Activated T-helper 17 cell treated with anti-CD3 and anti-CD28 coated beads, Interleukin-2, amount 50 U/mL, for 72 hours (primary cell): ENCODE measurements around the gene TMEM43. TPM values are rescaled to one million over a fixed set of nuclear protein-coding genes. Genes with fewer than 3 reads are reported as not detected.

Experiments
- ATAC-seq: fragments of 150-1000 bp; cut with Tn5 transposase; replicated peaks from 2 replicates; pipeline ENCODE4 v1.10.0; 2021; ENCODE audit warnings: mild to moderate bottlenecking, moderate library complexity
- H3K27ac Mint-ChIP-seq: one replicate; pipeline ENCODE4 v1.8.0; 2022; ENCODE audit warnings: mixed read lengths
- H3K27me3 Mint-ChIP-seq: one replicate; pipeline ENCODE4 v1.8.0; 2022; ENCODE audit warnings: mixed read lengths
- H3K36me3 Mint-ChIP-seq: one replicate; pipeline ENCODE4 v1.8.0; 2022; ENCODE audit warnings: low read depth, mild to moderate bottlenecking, mixed read lengths
- H3K4me1 Mint-ChIP-seq: one replicate; pipeline ENCODE4 v1.8.0; 2022; ENCODE audit warnings: mixed read lengths
- H3K4me3 Mint-ChIP-seq: one replicate; pipeline ENCODE4 v1.8.0; 2022; ENCODE audit warnings: mild to moderate bottlenecking, mixed read lengths
- H3K9me3 Mint-ChIP-seq: one replicate; pipeline ENCODE4 v1.8.0; 2022; ENCODE audit warnings: mixed read lengths
- total RNA-seq, 2 donors: library from RNA; stranded (reverse); gene quantifications; one replicate each; pipeline ENCODE4 v1.2.3, GENCODE V29; 2022

The TMEM43 gene
- total RNA-seq, 2 donors from 2014 or later, result 42.1 to 44.5 TPM

DNA sequence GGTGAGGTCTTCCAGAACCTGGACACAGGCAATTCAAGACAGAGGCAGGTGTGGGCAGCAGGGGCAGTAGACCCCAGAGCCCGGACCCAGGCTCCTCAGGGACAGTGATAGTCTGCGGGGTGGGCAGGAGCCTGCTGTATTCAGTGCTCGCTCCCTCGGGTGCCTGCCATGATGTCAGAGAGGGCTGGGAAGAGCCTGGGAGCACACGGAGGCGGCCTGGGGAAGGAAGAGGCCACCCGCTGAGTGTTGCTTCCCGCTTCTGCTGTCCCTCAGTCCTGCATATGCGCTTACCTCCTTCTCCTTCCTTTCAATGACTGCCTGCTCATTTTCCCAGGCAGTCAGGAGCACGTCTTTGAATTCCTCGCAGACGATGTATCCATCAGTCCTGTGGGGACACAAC is 22.8 kb downstream of the TMEM43 start:
- peak overlapping the region; percentile 96 for H3K27ac Mint-ChIP-seq
- H3K27me3 Mint-ChIP-seq, result no peaks in the 10 kb centered on the region
- peaks cover 52% of the 10 kb centered on the region for H3K36me3 Mint-ChIP-seq
- no peaks in the 10 kb centered on the region for H3K9me3 Mint-ChIP-seq
- H3K4me1 Mint-ChIP-seq, result peaks cover 25% of the 10 kb centered on the region
- ATAC-seq, result no peak
- H3K4me3 Mint-ChIP-seq, result no peak overlapping the region

DNA sequence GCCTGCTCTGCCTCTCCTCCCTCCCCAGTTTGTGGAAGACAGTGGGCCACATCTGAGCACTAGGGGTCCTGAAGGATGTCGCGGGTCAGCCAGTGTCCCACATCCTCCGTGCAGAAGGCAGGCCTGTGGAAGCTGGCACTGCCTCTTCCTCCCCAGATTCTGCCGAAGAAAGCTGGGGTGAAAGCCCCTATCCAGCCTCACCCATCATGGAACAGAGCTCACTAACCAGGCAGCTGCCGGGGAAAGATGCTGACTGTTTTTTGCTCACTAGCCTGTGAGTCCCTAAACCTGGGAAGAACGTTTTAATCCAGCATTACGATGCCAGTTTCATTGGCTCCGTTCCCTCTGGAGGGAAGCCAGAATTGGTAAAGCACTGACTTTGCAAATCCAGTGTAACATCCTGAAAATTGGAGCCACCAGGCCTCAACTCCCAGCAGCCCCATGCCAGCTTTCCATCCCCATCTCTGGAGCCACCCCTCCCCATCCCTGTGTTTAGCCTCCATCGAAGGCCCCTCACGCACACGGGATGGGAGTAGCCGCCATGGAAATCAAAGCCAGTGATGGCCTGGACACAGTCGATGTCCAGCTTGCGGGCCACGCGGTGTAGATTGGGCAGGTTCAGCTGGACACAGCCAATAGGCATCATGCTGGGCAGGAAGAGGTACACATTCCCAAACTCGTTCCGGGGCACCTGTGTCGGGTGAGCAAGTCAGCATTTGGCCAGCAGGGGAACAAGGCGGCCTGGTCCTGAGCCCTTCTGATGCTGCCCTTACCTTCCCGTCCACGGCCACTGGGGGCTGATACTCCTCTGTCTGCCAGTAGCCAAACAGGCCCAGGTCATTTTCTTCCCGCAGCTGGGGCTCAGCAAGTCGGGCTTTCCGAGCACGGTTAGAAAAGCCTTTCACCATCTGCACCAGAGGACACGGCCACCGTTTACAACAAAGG is 23.5 kb downstream of the TMEM43 start:
- H3K4me1 Mint-ChIP-seq, result peaks cover 20% of the 10 kb centered on the region
- no peaks in the 10 kb centered on the region for H3K27me3 Mint-ChIP-seq
- H3K9me3 Mint-ChIP-seq, result no peaks in the 10 kb centered on the region
- peak overlapping the region; percentile 96 for H3K27ac Mint-ChIP-seq
- ATAC-seq, result no peak
- H3K4me3 Mint-ChIP-seq, result no peak overlapping the region
- H3K36me3 Mint-ChIP-seq, result peaks cover 59% of the 10 kb centered on the region

DNA sequence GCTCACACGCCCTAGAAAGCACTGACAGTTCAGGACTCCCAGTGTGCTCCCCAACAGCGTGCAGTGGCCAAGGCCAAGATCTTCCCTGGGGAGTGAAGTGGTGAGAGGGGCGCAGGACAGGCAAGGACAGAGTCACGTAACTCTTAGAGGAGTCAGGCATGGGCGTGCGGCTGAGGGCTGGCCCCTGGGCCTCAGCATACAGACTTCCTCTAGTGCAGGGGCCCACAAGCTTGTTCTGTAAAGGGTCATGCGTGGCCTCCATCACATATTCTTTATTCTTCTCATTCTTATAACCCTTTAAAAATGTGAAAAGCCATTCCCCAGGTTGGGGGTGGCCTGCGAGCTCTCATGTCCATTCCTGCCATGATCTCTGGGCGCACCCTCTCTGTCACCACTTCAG is 25.2 kb downstream of the TMEM43 start:
- no peak overlapping the region for H3K4me3 Mint-ChIP-seq
- peaks cover 66% of the 10 kb centered on the region for H3K36me3 Mint-ChIP-seq
- H3K27me3 Mint-ChIP-seq, result no peaks in the 10 kb centered on the region
- ATAC-seq, result no peak
- H3K9me3 Mint-ChIP-seq, result no peaks in the 10 kb centered on the region
- peak overlapping the region; percentile 61 for H3K27ac Mint-ChIP-seq
- H3K4me1 Mint-ChIP-seq, result peaks cover 8% of the 10 kb centered on the region

DNA sequence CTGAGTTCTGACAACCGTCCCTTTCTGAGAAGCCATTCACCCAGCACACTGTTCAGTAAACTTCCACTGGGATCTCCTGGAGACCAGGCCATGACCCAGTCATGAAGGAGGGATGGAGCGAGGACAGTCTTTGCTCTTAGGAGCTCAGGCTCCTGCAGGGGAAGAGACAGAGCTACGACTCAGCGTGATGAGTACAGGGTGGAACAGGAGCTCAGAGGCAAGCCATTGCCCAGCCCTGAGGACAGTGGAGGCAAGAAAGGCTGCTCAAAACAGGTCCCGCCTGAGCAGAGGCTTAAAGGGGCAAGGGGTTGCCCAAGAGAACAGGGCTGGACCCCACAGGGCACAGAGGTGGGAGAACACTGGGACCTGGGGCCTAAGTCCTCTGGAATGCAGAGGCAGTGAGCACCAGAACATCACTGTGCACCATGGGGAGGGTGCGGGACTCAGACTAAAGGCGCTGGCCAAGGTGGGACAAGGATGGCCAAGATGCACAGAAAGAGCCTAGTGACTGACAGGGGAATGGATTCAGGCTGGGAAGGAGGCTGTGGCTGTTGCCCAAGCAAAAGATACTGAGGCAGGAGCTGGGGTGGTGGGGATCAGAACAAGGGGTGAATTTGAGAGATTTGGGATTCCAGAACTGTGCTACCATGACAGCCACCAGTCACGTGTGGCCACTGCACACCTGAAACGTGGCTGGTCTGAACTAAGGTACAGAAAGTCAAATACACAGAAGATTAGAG is 25.8 kb downstream of the TMEM43 start:
- no peak for ATAC-seq
- H3K9me3 Mint-ChIP-seq, result no peaks in the 10 kb centered on the region
- H3K27ac Mint-ChIP-seq, result peak overlapping the region; percentile 54
- peaks cover 68% of the 10 kb centered on the region for H3K36me3 Mint-ChIP-seq
- H3K4me3 Mint-ChIP-seq, result no peak overlapping the region
- peaks cover 4% of the 10 kb centered on the region for H3K4me1 Mint-ChIP-seq
- no peaks in the 10 kb centered on the region for H3K27me3 Mint-ChIP-seq

DNA sequence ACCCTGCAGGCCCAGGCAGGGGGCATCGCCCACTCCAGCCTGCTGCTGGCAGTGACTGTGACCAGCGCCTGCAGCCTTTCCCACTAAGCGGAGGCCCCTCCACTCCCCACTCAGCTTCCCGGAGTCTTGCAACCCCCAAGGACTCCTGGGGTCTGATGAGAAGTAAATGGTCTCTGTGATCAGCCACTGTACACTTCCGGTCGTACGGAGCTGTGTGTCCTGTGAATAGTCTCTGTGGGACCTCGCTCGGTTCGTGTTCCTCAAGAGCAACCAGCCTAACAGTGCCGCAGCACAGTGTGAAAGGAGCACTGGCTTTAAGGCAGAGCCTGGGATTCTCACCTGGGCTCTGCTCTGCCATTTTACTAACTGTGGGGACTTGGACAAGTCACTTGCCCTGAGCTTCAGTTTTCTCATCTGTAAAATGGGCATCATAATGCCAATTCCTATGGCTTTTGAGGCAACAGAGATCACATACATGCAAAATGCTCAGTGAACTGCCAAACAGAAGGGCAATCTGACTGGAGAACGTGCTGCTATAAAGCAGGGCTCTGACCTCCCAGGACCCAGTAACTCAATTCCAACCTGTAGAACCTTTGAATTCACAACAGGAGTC is 26.7 kb downstream of the TMEM43 start:
- Mint-ChIP-seq H3K4me1 (peaks cover 5% of the 10 kb centered on the region), H3K27me3 (no peaks in the 10 kb centered on the region), H3K4me3 (no peak overlapping the region), H3K9me3 (no peaks in the 10 kb centered on the region), H3K27ac (no peak overlapping the region), H3K36me3 (peaks cover 69% of the 10 kb centered on the region)
- ATAC-seq, result no peak

DNA sequence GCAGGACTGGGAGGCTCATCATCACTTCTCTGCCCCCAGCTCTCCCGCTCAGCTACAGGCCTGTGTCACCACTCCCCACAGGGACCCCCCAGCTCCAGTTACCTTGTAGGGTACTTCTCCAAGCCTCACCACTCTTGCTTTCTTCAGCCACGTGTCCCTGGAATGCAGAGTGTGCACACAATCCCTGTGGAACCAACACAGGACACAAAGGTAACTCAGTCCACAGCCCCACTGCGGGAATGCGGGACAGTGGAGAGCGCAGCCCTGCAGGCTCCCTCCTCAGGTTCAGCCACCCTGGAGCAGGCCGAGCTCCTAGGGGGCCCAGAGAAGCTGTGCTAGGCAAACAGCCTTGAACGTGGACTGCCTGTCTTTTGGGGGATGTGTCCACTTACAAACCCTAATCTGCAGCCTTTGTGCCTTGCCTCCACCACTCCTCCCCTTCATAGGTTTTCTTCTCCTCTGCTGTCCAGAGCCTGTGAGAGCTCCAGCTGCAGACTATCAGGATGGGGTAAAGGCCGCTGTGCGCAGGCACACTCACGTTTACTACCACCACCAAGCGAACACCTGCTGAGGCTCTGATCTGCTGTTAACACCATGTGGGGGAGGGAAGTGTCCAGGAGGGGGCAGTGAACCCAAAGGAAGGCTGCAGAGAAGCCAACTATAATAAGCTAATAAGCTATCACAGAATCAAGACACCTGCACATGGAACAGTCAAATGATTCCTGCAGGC is 27.5 kb downstream of the TMEM43 start:
- H3K4me3 Mint-ChIP-seq, result no peak overlapping the region
- H3K27me3 Mint-ChIP-seq, result no peaks in the 10 kb centered on the region
- peaks cover 70% of the 10 kb centered on the region for H3K36me3 Mint-ChIP-seq
- H3K4me1 Mint-ChIP-seq, result peaks cover 5% of the 10 kb centered on the region
- ATAC-seq, result no peak
- H3K27ac Mint-ChIP-seq, result peak overlapping the region; percentile 63
- no peaks in the 10 kb centered on the region for H3K9me3 Mint-ChIP-seq

DNA sequence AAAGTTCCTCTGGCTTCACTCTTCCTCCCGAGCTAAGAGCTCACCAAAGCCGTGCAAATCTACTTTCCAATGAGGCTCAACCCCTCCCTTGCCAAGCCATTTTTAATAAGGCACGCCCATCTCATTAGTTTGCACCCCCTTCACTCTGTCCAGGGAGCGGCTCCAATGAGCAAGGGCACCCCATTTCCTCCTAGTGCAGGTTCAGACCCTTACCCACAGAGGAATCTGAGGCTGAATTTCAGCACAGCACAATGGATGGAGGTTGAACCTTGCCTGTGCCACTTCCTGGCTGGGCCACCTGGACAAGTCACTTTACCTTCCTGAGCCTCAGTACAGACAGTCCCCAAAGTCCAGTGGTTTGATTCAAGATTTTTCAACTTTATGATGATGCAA is 28.1 kb downstream of the TMEM43 start:
- no peak for ATAC-seq
- peaks cover 70% of the 10 kb centered on the region for H3K36me3 Mint-ChIP-seq

DNA sequence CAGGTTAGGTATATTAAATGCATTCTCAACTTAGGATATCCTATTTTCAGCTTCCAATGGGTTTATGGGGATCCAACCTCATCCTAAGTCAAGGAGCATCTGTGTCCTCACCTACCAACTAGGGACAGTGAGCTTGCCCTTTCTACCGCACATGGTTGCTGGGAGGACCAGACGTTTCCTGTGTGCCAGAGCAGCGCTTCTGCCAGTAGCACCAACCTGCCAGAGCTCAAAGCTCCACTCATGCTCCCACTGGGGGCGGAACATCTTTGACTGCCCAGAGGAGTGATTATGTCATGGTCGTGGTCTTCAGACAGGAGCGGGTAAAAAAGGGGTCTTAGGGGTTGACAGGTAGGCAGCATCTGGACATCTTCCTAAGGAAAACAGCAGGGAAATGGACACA is 28.8 kb downstream of the TMEM43 start:
- peaks cover 5% of the 10 kb centered on the region for H3K4me1 Mint-ChIP-seq
- ATAC-seq, result no peak
- H3K36me3 Mint-ChIP-seq, result peaks cover 72% of the 10 kb centered on the region
- no peak overlapping the region for H3K4me3 Mint-ChIP-seq
- no peaks in the 10 kb centered on the region for H3K27me3 Mint-ChIP-seq
- H3K27ac Mint-ChIP-seq, result peak overlapping the region; percentile 36
- no peaks in the 10 kb centered on the region for H3K9me3 Mint-ChIP-seq

More for the DNA sequence above, 28.1 kb downstream of the TMEM43 start:
- Mint-ChIP-seq H3K27ac (peak overlapping the region; percentile 63), H3K27me3 (no peaks in the 10 kb centered on the region), H3K4me3 (no peak overlapping the region), H3K9me3 (no peaks in the 10 kb centered on the region), H3K4me1 (peaks cover 5% of the 10 kb centered on the region)

DNA sequence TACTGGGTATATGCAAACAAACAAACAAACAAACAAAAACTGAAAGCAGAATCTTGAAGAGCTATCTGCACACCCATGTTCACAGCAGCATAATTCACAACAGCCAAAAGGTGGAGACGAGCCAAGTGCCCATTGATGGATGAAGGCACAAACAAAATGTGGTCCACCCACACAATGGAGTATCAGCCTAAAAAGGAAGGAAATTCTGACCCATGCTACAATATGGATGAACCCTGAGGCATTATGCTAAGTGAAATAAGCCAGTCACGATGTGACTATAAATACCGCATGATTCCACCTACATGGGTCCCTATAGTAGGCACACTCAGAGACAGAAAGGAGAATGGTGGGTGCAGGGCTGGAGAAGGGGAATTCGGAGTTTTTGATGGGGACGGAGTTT is 29.4 kb downstream of the TMEM43 start:
- H3K9me3 Mint-ChIP-seq, result no peaks in the 10 kb centered on the region
- peaks cover 5% of the 10 kb centered on the region for H3K4me1 Mint-ChIP-seq
- ATAC-seq, result no peak
- peaks cover 75% of the 10 kb centered on the region for H3K36me3 Mint-ChIP-seq
- no peak overlapping the region for H3K4me3 Mint-ChIP-seq
- H3K27ac Mint-ChIP-seq, result no peak overlapping the region
- no peaks in the 10 kb centered on the region for H3K27me3 Mint-ChIP-seq

DNA sequence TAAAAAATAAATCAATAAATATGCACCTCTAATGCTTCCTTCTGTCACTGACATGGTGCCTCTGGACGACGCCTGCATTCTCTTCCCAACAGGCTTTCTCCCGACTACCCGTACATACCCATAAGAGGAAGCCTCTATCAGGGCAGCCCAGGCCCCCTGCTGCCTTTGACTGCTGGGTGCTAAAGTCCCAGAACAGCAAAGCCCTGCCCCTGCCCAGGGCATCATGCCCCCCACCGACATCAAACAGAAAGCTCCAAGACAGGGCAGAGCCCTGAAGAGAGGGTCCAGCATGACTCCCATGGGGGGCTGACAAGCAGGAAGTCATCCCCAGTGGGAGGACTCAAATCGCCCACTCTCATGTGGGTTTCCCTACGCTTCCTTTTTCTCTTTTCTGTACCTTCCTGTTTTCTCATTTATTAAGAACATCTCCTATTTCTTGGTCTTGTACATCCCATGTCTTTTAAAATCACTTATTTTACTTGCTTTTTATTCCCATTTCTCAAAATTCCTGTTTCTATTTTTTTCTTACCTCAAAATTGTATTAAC is 30.1 kb downstream of the TMEM43 start:
- Mint-ChIP-seq H3K4me1 (peaks cover 5% of the 10 kb centered on the region), H3K4me3 (no peak overlapping the region), H3K9me3 (no peaks in the 10 kb centered on the region), H3K27me3 (no peaks in the 10 kb centered on the region), H3K36me3 (peaks cover 79% of the 10 kb centered on the region), H3K27ac (peak overlapping the region; percentile 62)
- no peak for ATAC-seq

DNA sequence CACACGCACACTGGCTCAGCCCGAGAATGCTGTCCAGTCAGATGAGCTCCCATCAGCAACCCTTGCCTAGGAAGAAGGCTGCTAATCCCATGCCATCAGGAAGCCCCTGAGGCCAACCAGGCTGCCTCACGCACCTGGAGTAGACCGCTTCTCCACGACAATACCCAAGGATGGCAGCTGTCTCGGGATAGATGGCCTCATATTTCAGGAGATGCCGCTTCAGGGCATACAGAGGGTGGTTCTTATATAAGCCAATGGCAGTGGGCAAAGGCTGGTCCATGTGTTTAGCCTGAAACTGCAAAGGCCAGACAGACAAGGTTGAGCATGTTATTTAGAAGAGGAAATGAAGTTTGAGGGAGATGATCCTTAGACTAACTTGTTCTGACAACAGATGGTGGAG is 31.3 kb downstream of the TMEM43 start:
- H3K27me3 Mint-ChIP-seq, result no peaks in the 10 kb centered on the region
- peak overlapping the region; percentile 67 for H3K27ac Mint-ChIP-seq
- no peak for ATAC-seq
- no peaks in the 10 kb centered on the region for H3K9me3 Mint-ChIP-seq
- peaks cover 92% of the 10 kb centered on the region for H3K36me3 Mint-ChIP-seq
- H3K4me3 Mint-ChIP-seq, result no peak overlapping the region
- H3K4me1 Mint-ChIP-seq, result peaks cover 5% of the 10 kb centered on the region

DNA sequence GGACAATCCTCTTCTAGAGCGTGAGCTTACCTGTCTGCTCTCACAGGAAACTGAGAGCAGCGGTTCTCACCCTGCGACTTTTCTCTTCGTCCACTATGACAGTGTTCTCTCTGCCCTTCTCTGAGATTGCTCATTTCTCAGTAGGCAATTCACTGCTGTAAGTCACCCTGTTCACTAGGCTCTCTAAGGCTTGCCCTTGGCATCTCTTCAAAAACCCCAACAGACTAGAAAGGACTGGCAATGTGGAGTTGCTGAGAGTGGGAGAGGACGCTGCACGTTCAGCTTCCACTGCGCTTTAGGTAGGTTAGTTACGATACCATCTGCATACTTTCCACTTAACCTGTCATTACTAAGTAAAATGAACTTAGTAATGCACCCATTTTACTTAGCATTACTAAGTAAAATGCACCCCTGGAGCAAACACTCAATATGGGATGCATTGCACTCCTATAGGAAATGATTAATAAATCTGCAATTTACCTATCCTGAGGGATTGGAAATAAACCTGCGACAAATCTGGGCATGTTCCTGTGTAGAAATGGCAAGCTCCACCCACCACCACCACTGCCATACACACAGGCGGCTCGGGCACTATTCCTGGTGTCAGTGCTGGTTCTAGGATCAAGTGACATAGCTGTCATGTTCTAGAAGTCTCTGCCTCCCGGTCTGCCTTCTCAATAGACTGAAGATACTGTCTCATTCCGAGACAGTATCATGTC is 32.1 kb downstream of the TMEM43 start:
- H3K36me3 Mint-ChIP-seq, result peaks cover 100% of the 10 kb centered on the region
- ATAC-seq, result no peak

DNA sequence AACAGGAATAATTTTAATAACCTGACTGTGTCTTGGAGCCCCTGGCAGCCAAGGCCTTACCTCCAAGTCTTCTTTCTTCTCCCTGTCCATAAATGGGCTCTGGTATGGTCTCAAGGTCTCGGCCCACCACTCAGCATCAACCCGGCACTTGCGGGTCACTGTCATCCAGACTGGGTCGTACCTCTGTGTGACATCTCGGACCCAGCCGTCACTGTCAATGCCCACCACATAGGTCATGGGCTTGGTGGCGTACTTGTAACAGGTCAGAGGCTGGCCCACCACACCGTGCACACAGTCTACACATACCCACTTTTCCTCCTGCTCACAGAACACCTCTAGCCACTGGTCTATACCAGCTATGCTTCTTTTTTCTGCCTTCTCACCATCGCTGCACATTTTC is 33.1 kb downstream of the TMEM43 start:
- Mint-ChIP-seq H3K9me3 (peaks cover 4% of the 10 kb centered on the region), H3K4me1 (peaks cover 10% of the 10 kb centered on the region)

More for the DNA sequence above, 32.1 kb downstream of the TMEM43 start:
- no peak overlapping the region for H3K4me3 Mint-ChIP-seq
- peaks cover 5% of the 10 kb centered on the region for H3K4me1 Mint-ChIP-seq
- H3K27ac Mint-ChIP-seq, result peak overlapping the region; percentile 67
- H3K9me3 Mint-ChIP-seq, result no peaks in the 10 kb centered on the region
- no peaks in the 10 kb centered on the region for H3K27me3 Mint-ChIP-seq

More for the DNA sequence above, 33.1 kb downstream of the TMEM43 start:
- no peaks in the 10 kb centered on the region for H3K27me3 Mint-ChIP-seq
- H3K4me3 Mint-ChIP-seq, result no peak overlapping the region
- ATAC-seq, result no peak
- H3K27ac Mint-ChIP-seq, result peak overlapping the region; percentile 26
- H3K36me3 Mint-ChIP-seq, result peaks cover 100% of the 10 kb centered on the region
